Hepatocyte (in vitro differentiated cells): Measurements from ENCODE around the gene EEF1AKMT3.

Experiments used
- EZH2 ChIP-seq: fragments of 200-600 bp; sonication (generic); IDR thresholded peaks from 2 replicates; pipeline ENCODE4 v1.6.1; 2016; ENCODE audit warnings: antibody characterized with exemption, mild to moderate bottlenecking, borderline replicate concordance
- EZH2phosphoT487 ChIP-seq: fragments of 200-600 bp; sonication (generic); IDR thresholded peaks from one replicate; pipeline ENCODE4 v1.6.1; 2018; ENCODE audit warnings: antibody characterized with exemption, mild to moderate bottlenecking, low read depth, moderate library complexity; ENCODE audit not compliant: unreplicated experiment, severe bottlenecking
- TF ChIP-seq, protein P1 (sequence below): fragments of 200-600 bp; sonication (generic); IDR thresholded peaks from 2 replicates; pipeline ENCODE4 v1.5.1; 2016; ENCODE audit warnings: antibody characterized with exemption, mild to moderate bottlenecking; ENCODE audit not compliant: poor library complexity

DNA sequence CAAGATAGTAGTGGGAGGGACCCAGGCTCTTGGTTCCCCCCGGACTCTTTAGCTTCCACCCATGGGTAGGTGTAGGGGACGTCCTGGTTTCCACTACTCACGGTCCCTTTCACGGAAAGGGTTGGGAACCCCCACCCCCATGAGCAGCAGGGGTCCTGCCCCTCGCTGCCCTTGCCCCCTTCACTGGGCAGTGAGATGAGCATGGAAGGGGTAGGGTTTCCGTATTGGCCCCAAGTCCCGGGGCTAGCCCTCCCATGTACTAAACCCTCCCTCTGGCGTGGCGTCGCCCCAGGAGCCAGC lies 46.6 kb upstream of the EEF1AKMT3 start:
- TF ChIP-seq EZH2phosphoT487 (no peak), EZH2 (no peak)
- TF ChIP-seq, protein P1, sequence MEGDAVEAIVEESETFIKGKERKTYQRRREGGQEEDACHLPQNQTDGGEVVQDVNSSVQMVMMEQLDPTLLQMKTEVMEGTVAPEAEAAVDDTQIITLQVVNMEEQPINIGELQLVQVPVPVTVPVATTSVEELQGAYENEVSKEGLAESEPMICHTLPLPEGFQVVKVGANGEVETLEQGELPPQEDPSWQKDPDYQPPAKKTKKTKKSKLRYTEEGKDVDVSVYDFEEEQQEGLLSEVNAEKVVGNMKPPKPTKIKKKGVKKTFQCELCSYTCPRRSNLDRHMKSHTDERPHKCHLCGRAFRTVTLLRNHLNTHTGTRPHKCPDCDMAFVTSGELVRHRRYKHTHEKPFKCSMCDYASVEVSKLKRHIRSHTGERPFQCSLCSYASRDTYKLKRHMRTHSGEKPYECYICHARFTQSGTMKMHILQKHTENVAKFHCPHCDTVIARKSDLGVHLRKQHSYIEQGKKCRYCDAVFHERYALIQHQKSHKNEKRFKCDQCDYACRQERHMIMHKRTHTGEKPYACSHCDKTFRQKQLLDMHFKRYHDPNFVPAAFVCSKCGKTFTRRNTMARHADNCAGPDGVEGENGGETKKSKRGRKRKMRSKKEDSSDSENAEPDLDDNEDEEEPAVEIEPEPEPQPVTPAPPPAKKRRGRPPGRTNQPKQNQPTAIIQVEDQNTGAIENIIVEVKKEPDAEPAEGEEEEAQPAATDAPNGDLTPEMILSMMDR: no peak
